H1 (cell line): ENCODE data around the gene EFHD1.

Experiments used
- NRF1 ChIP-seq: IDR thresholded peaks from 2 replicates; pipeline ENCODE4 v1.6.1; 2011; ENCODE audit warnings: mild to moderate bottlenecking, low read depth, low read length, improper control_type of control experiment
- POLR2A ChIP-seq, 2 experiments: IDR thresholded peaks; 1 replicate in 1 of 2; 2 replicates in 1 of 2; pipeline ENCODE4 v1.6.1; 2011; ENCODE audit warnings: low read depth in 2 of 2, low read length in 2 of 2, mild to moderate bottlenecking in 2 of 2; ENCODE audit errors: control extremely low read depth in 1 of 2
- POLR2AphosphoS5 ChIP-seq: IDR thresholded peaks from 2 replicates; pipeline ENCODE4 v1.6.1; 2011; ENCODE audit warnings: low read depth, low read length
- TAF1 ChIP-seq: IDR thresholded peaks from 2 replicates; pipeline ENCODE4 v1.6.1; 2011; ENCODE audit warnings: mild to moderate bottlenecking, low read depth, low read length
- TF ChIP-seq, protein P1 (sequence below), 3 experiments: IDR thresholded peaks; 1 replicate in 2 of 3; 2 replicates in 1 of 3; pipeline versions ENCODE4 v1.5.1 to v1.6.1; 2011; ENCODE audit warnings: low read length in 3 of 3, mild to moderate bottlenecking in 3 of 3, inconsistent platforms in 2 of 3, low read depth in 1 of 3, moderate library complexity in 1 of 3; ENCODE audit not compliant: insufficient read depth in 1 of 3; ENCODE audit errors: control extremely low read depth in 1 of 3
- TF ChIP-seq, protein P2 (sequence below): IDR thresholded peaks from 2 replicates; pipeline ENCODE4 v1.6.1; 2011; ENCODE audit warnings: low read length, improper control_type of control experiment

DNA sequence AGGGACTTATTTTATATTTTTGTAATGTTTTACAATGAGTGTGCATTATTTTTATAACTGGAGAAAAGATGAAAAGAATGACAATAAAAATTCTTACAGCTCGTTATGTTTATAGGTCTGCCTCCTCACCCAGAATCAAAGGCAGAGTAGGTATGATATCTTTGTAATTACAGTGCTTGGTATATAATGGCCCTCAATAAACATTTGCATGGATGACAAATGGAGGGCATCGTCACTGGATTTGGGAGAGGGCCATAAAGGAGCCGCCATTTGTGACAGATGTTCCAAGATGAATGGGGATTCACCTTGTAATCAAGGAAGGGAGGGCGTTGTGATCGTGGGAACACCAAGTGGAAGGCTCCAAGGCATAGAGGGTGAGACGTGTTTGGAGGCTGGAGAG lies 41.1 kb downstream of the EFHD1 start:
- no peak for TF ChIP-seq TAF1
- TF ChIP-seq, protein P1, sequence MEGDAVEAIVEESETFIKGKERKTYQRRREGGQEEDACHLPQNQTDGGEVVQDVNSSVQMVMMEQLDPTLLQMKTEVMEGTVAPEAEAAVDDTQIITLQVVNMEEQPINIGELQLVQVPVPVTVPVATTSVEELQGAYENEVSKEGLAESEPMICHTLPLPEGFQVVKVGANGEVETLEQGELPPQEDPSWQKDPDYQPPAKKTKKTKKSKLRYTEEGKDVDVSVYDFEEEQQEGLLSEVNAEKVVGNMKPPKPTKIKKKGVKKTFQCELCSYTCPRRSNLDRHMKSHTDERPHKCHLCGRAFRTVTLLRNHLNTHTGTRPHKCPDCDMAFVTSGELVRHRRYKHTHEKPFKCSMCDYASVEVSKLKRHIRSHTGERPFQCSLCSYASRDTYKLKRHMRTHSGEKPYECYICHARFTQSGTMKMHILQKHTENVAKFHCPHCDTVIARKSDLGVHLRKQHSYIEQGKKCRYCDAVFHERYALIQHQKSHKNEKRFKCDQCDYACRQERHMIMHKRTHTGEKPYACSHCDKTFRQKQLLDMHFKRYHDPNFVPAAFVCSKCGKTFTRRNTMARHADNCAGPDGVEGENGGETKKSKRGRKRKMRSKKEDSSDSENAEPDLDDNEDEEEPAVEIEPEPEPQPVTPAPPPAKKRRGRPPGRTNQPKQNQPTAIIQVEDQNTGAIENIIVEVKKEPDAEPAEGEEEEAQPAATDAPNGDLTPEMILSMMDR (IDR thresholded peaks at IDR 0.05; ENCODE audit: control extremely low read depth in 1 of 3, insufficient read depth in 1 of 3, low read depth in 1 of 3, low read length in 3 of 3): no peak
- TF ChIP-seq POLR2A (IDR thresholded peaks at IDR 0.05; ENCODE audit: control extremely low read depth in 1 of 2, low read depth in 2 of 2, low read length in 2 of 2): no peak
- TF ChIP-seq, protein P2, sequence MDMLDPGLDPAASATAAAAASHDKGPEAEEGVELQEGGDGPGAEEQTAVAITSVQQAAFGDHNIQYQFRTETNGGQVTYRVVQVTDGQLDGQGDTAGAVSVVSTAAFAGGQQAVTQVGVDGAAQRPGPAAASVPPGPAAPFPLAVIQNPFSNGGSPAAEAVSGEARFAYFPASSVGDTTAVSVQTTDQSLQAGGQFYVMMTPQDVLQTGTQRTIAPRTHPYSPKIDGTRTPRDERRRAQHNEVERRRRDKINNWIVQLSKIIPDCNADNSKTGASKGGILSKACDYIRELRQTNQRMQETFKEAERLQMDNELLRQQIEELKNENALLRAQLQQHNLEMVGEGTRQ: no peak
- no peak for TF ChIP-seq POLR2AphosphoS5
- no peak for TF ChIP-seq NRF1
